Omental fat pad (tissue), 4 donors: ENCODE data around the gene GNG14. TPM values are rescaled to one million over a fixed set of nuclear protein-coding genes. Genes with fewer than 3 reads are reported as not detected.

ENCODE experiments used
- ATAC-seq: fragments of 150-250 bp; one replicate; pipeline ENCODE4 v1.9.1; 2016; ENCODE audit warnings: mild to moderate bottlenecking, moderate library complexity; ENCODE audit not compliant: low FRiP score
- DNase-seq: peaks from one replicate; pipeline ENCODE4 v3.0.0-alpha.2; 2019; ENCODE audit warnings: low spot score
- CTCF ChIP-seq, 3 donors: fragments of 450-650 bp; IDR thresholded peaks; one replicate each; pipeline ENCODE4 v1.5.1; 2016 to 2017; ENCODE audit warnings: antibody characterized with exemption in 3 of 3, mild to moderate bottlenecking in 3 of 3, moderate library complexity in 2 of 3
- total RNA-seq, 4 donors: library from RNA; depleted of rRNA; stranded (reverse); fragments of >200 nt; gene quantifications; one replicate each; pipeline ENCODE4 v1.1.0, GENCODE V29; 2016

Gene GNG14
- total RNA-seq, 4 donors from 2014 or later: not detected

DNA sequence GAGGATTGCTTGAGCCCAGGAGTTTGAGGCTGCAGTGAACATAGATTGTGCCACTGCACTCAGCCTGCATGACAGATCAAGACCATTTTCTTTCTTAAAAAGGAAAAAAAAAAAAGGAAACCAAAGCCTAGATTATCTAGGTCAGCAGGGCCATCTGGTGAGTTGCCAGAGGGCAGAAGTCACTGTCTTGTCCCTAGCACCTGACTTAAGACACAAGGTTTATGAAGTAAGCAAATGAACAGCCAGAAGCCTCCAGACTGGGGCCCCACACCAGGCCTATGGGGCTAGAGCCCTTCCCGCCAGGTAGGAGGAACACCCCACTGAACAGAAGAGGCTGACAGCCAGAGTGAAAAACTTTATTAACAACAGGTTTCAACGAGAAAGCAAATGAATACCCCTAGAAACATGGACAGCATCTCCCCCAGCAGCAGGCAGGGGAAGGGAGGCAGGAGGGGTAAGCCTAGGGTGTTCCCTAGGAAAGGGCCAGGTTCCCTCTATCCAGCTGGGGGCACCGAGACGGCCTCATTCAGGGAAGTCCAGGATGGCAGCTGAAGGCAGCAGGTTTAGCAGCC is 20.0 kb upstream of the GNG14 start:
- DNase-seq (no peak), ATAC-seq (no peak)
- no peak for TF ChIP-seq CTCF (IDR thresholded peaks at IDR 0.05)

GRCh38 chr19:12668346-12668745 is 19.5 kb upstream of the GNG14 start:
- no peak for ATAC-seq
- DNase-seq: no peak
- no peak for TF ChIP-seq CTCF (IDR thresholded peaks at IDR 0.05)

DNA sequence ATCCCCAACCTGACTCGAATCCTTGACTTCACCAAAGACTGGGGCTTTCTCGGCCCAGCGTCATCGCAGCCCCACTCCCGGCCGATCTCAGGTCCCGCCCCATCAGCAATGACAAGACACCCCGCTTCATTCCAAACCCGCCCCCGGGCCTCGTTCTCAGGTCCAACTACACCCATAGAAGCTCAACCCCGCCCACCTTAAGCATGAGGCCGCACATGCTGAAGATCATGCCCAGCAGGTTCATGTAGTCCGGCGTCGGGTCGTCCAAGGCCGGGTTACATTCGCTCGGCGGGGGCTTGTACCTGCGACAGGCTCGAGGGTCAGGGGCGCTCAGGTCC is 18.9 kb upstream of the GNG14 start:
- peak; percentile 80 for DNase-seq
- TF ChIP-seq CTCF (IDR thresholded peaks at IDR 0.05): no peak
- ATAC-seq: peak; percentile 66

- peak; percentile 48 for ATAC-seq
- peak; percentile 34 for DNase-seq
- no peak for TF ChIP-seq CTCF (IDR thresholded peaks at IDR 0.05)
Measured at GRCh38 chr19:12669270-12670158, 18.3 kb upstream of the GNG14 start.

DNA sequence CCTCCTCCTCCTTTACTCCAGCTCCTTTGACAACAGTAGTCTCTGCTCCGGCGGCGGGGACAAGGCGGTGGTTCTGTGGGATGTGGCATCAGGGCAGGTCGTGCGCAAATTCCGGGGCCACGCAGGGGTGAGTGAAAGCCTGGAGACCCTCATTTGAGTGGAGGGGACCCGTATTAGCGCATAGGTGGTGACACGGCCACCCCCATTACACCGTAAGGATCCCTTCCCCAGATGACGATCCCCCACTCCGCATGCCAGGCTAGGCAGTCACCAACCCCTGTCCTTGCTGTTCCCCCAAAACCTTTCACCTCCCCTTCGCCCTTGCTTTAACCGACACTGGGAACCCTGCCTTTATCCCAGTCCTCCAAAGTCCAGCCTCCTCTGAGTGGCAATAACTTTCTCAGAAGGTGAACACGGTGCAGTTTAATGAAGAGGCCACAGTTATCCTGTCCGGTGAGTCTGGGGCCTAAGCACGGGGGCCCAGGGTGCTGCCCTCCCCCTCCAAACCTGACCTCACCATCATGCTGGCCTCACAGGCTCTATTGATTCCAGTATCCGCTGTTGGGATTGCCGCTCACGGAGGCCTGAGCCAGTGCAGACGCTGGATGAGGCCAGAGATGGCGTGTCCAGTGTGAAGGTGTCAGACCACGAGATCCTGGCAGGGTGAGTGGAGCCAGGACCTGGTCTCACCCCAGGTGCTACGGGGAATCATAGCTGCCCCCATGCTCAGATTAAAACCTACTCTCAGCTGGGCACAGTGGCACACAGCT is 17.5 kb upstream of the GNG14 start:
- ATAC-seq: no peak
- no peak for TF ChIP-seq CTCF (IDR thresholded peaks at IDR 0.05)
- no peak for DNase-seq

DNA sequence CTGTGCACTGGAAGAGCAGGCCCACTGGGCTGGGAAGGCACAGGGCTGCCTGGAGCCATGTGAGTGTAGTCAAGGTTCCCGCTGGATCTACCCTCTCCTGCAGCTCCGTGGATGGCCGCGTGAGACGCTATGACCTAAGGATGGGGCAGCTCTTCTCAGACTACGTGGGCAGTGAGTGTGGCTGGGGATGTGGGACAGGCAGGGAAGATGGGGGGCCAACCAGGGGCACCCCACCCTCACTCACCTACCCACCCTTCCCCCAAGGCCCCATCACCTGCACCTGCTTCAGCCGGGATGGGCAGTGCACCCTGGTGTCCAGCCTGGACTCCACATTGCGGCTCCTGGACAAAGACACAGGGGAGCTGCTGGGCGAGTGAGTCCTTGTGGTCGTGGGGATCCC is 15.1 kb upstream of the GNG14 start:
- TF ChIP-seq CTCF (IDR thresholded peaks at IDR 0.05): no peak
- ATAC-seq (no peak), DNase-seq (no peak)
